Fibroblast of mammary gland (primary cell): Measurements from ENCODE around the gene MRPL12.

Experiments
- DNase-seq: peaks from one replicate; pipeline ENCODE4 v3.0.0-alpha.2; 2010; ENCODE audit warnings: low read depth
- H3K4me3 ChIP-seq: 2 replicates; pipeline ENCODE4 v1.5.1; 2011; ENCODE audit warnings: low read depth, mild to moderate bottlenecking, low read length, moderate library complexity; ENCODE audit not compliant: control insufficient read depth
- CTCF ChIP-seq: conservative IDR thresholded peaks from 2 replicates; pipeline ENCODE4 v1.5.1; 2011; ENCODE audit warnings: low read depth, low read length, inconsistent platforms; ENCODE audit not compliant: control insufficient read depth, insufficient read depth

The MRPL12 gene

GRCh38 chr17:81741049-81741593 is 38.0 kb downstream of the MRPL12 start:
- no peak for DNase-seq
- TF ChIP-seq CTCF: no peak
- no peak overlapping the region for H3K4me3 ChIP-seq

- H3K4me3 ChIP-seq: no peak overlapping the region
- no peak for DNase-seq
- no peak for TF ChIP-seq CTCF
Observed at GRCh38 chr17:81741594-81742452, 38.7 kb downstream of the MRPL12 start.
